ENCODE data around the gene TMPRSS3.

DNA sequence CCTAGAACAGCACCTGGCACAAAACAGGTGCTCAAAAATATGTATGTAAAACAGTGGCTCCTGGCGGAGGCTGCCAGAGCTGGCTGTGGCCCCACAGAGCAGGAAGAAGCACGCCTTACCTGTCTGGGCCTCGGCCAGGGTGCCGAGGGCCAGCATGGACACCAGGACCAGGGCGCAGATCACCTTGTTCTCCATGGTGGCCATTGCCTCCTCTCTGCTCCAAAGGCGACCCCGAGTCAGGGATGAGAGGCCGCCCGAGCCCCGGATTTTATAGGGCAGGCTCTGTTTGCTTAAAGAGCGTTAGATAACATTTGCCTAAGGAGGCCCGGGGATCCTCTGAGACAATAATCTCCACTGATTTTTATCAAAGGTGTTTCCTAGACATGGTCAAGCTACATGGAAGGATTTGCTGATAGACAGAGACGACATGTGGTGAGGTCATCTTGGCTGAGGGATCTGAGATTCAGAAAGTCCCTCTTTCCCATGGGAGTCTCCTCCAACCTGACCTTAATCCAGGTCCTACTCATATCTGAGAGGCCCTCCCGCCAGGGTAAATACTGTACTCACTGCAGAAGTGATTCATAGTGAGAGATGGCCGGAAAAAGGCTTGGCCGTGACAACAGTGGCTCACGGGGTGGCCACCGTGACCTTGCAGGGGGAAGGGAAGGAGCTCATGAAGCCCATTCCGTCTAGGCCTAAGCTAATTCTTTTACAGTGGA, 29.4 kb downstream of the TMPRSS3 start, which contains the start of gene TFF1:
- TF ChIP-seq, protein P1, sequence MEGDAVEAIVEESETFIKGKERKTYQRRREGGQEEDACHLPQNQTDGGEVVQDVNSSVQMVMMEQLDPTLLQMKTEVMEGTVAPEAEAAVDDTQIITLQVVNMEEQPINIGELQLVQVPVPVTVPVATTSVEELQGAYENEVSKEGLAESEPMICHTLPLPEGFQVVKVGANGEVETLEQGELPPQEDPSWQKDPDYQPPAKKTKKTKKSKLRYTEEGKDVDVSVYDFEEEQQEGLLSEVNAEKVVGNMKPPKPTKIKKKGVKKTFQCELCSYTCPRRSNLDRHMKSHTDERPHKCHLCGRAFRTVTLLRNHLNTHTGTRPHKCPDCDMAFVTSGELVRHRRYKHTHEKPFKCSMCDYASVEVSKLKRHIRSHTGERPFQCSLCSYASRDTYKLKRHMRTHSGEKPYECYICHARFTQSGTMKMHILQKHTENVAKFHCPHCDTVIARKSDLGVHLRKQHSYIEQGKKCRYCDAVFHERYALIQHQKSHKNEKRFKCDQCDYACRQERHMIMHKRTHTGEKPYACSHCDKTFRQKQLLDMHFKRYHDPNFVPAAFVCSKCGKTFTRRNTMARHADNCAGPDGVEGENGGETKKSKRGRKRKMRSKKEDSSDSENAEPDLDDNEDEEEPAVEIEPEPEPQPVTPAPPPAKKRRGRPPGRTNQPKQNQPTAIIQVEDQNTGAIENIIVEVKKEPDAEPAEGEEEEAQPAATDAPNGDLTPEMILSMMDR (IDR thresholded peaks at IDR 0.05), result no peak
- TF ChIP-seq POLR2A (IDR thresholded peaks at IDR 0.05), result no peak

Data from heart left ventricle (tissue), 13 donors.